ENCODE data around the gene UBXN7.
"Not testable (repeated sequence)": the region's sequence is repeated elsewhere in the genome, so short reads cannot be mapped to it uniquely, and the experiment has no call there.

DNA sequence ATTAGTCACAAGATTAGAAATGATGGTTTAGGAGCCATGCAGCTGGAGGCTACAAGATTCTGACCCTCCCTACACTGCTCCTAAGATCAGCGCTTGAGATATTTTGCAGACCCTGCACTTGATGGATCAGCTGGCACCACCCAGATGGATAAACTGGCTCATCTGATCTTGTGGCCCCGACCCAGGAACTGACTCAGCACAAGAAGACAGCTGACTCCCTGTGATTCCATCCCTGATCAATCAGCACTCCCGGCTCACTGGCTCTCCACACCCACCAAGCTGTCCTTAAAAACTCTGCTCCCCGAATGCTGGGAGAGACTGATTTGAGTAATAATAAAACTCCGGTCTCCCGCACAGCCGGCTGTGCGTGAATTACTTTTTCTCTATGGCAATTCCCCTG lies 129.3 kb downstream of the UBXN7 start:
- TF ChIP-seq, protein P1, sequence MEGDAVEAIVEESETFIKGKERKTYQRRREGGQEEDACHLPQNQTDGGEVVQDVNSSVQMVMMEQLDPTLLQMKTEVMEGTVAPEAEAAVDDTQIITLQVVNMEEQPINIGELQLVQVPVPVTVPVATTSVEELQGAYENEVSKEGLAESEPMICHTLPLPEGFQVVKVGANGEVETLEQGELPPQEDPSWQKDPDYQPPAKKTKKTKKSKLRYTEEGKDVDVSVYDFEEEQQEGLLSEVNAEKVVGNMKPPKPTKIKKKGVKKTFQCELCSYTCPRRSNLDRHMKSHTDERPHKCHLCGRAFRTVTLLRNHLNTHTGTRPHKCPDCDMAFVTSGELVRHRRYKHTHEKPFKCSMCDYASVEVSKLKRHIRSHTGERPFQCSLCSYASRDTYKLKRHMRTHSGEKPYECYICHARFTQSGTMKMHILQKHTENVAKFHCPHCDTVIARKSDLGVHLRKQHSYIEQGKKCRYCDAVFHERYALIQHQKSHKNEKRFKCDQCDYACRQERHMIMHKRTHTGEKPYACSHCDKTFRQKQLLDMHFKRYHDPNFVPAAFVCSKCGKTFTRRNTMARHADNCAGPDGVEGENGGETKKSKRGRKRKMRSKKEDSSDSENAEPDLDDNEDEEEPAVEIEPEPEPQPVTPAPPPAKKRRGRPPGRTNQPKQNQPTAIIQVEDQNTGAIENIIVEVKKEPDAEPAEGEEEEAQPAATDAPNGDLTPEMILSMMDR (IDR thresholded peaks at IDR 0.05), result not testable (repeated sequence)
- TF ChIP-seq ZFX (IDR thresholded peaks at IDR 0.05; ENCODE audit: borderline replicate concordance), result not testable (repeated sequence)
